HEK293 (cell line): ENCODE measurements around the gene CCDC27.

Experiments
- PRDM2 ChIP-seq: fragments of 450-650 bp; formaldehyde crosslinking; IDR thresholded peaks from 2 replicates; pipeline ENCODE4 v1.5.1; 2016; ENCODE audit warnings: missing biosample characterization, missing genetic modification characterization, borderline replicate concordance
- ZNF23 ChIP-seq: fragments of 450-650 bp; formaldehyde crosslinking; IDR thresholded peaks from 2 replicates; pipeline ENCODE4 v1.5.1; 2016; ENCODE audit warnings: missing biosample characterization, missing genetic modification characterization, borderline replicate concordance

GRCh38 chr1:3772027-3772714 lies 19.9 kb downstream of the CCDC27 start:
- no peak for TF ChIP-seq PRDM2 (tag by site-specific recombination)
- TF ChIP-seq ZNF23 (tag by site-specific recombination): no peak
